Liver (tissue), 3 donors: ENCODE results near the gene SLC38A10.

Experiments used
- CTCF ChIP-seq: fragments of 150-350 bp; IDR thresholded peaks from 2 replicates; pipeline ENCODE4 v1.5.1; 2017; ENCODE audit warnings: improper control_type of control experiment, low read depth, low read length; ENCODE audit not compliant: missing input control
- JUND ChIP-seq, 2 donors: IDR thresholded peaks; 2 replicates each; pipeline ENCODE4 v1.6.1; 2016; ENCODE audit warnings: antibody characterized with exemption in 2 of 2
- MAX ChIP-seq: IDR thresholded peaks from 2 replicates; pipeline ENCODE4 v1.6.1; 2016; ENCODE audit warnings: antibody characterized with exemption
- RXRA ChIP-seq, 2 donors: IDR thresholded peaks; 2 replicates each; pipeline ENCODE4 v1.6.1; 2017 to 2018; ENCODE audit warnings: antibody characterized with exemption in 2 of 2, mild to moderate bottlenecking in 1 of 2
- ZBTB33 ChIP-seq: IDR thresholded peaks from 2 replicates; pipeline ENCODE4 v1.6.1; 2016; ENCODE audit warnings: antibody characterized with exemption
- donor health status: healthy.
- donor health status: healthy.

- no peak for TF ChIP-seq CTCF
- TF ChIP-seq ZBTB33, result no peak
- no peak for TF ChIP-seq MAX
- no peak for TF ChIP-seq RXRA (IDR thresholded peaks at IDR 0.05)
- TF ChIP-seq JUND (IDR thresholded peaks at IDR 0.05), result no peak
Measured at GRCh38 chr17:81317961-81318605, 23.0 kb upstream of the SLC38A10 start.
